GOT3 (cell line): ENCODE data around the gene PI4KA.
"Not testable (repeated sequence)": the region's sequence is repeated elsewhere in the genome, so short reads cannot be mapped to it uniquely, and the experiment has no call there.

Source experiments
- DNase-seq: peaks from one replicate; lab custom pipeline; 2025; ENCODE audit warnings: mixed read lengths; lab: John Stamatoyannopoulos, UW

The PI4KA gene

DNA sequence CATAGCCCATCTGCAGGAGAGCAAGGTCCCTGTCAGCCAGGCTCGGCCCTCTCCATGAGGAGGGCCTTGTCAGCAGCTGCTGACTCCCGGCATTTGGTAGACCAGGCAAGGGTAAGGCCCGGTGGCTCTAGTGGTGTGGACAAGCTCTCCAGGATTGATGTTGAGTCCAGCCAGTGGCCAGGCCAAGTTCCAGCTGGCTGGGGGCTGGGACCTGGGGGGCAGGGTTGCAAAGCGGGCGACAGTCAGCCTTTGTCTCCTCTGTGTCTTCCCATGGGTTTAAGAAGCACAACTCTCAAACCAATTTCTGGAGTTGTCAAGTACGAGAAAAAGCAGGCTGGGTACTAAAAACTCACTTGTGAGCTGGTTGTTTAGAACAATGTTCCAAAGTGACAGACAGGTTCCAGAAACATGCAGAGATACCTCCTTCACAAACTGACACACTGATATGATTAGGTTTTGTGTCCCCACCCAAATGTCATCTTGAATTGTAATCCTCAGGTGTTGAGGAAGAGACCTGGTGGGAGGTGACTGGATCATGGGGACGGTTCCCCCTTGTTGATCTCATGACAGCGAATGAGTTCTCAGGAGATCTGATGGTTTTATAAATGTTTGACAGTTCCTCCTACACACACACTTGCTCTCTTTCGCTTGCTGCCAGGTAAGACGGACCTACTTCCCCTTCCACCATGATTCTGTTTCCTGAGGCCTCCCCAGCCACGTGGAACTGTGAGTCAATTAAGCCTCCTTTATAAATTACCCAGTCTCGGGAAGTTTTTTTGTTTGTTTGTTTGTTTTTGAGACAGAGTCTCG lies 137.0 kb downstream of the PI4KA start:
- no peak for DNase-seq

GRCh38 chr22:20720692-20721408 lies 137.8 kb downstream of the PI4KA start:
- DNase-seq: no peak

DNA sequence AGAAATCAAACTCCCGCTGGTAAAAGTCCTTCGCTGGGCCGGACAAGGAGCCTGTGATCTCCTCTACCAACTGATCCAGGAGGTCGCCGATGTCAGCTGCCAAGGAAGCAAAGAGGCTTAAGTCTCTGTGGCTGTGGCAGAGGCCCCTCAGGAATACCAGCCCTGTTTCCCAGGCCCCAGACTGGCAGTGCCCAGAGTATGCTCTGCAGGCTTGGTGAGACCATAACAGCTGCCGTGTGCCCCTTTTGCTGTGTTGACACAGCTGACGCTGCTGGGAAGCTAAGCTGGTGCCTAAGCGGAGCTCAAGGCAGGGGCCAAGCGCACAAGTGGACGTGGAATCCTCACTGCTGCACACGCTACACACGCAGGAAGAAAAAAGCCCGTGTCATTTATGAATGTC lies 139.9 kb downstream of the PI4KA start:
- not testable (repeated sequence) for DNase-seq

- not testable (repeated sequence) for DNase-seq
Measured at GRCh38 chr22:20717981-20718380, 140.6 kb downstream of the PI4KA start.

GRCh38 chr22:20717213-20717866 lies 141.3 kb downstream of the PI4KA start:
- DNase-seq: not testable (repeated sequence)

DNA sequence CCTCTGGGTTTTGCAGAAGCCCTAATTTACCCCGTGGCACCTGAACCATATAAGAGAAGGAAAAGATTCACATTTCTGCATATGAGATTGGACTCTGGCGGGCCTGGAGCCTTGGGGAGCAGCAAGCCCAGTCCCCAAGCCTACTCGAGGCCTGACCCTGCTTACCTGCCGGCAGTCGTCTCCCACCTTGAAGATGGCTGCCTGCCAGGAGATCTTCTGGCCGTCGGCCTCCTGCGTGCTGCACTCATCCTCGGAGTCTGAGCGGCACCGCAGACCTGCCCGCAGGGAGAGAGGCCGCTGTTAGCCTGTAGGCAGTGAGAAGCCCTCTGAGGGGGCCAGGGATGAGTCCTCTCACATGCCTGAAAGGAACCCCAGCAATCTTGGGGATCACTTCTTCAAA lies 145.5 kb downstream of the PI4KA start:
- DNase-seq: not testable (repeated sequence)

DNA sequence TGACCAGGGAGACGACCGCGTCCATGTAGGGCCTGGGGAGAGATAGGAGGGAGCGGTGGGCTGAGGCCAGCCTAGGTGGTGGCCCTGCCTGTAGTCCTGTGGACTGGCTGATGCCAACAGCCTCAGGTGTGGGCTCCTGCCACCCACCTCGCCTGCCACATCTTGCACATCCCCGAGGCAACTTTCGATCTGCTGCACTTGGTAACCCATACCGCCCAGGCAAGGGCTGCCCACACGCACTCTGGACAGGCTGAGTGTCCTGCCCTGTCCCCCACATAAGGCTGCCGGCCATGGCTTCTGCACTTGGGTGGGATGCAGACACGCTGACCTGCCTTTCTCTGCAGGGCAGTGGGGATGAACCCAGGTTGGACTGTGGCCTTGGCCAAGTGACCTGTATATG lies 148.6 kb downstream of the PI4KA start:
- not testable (repeated sequence) for DNase-seq

DNA sequence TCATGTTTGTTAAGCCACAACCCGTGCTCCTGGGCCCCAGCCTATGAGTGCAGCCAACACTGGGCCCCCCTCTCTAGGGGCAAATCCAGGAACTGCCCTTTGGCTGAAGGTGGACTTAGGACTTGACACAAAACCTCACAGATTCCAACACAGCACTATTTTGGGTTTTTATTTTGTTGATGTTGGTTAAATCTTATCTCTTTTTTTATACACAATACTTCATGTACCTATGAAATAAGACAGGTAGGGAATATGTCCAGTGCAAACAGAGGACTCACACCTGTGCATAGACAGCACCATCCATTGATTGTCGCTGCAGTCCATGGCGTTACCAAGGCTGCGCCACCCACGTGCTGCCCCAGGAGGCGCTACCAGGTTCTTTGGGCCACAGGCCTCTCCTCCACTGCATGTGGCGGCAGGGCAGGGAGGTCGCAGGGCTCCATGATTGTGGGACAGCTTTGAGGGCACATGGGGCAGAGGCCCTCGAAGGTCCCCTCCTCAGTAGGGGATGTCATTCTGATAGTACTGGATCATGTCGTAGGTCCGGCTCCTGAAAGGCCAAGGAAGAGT lies 151.0 kb downstream of the PI4KA start:
- not testable (repeated sequence) for DNase-seq

GRCh38 chr22:20703816-20704609 lies 154.6 kb downstream of the PI4KA start:
- not testable (repeated sequence) for DNase-seq

- DNase-seq: not testable (repeated sequence)
Measured at GRCh38 chr22:20703414-20703806, 155.2 kb downstream of the PI4KA start.

GRCh38 chr22:20702546-20703413 lies 155.8 kb downstream of the PI4KA start:
- DNase-seq: peak; percentile 93

- not testable (repeated sequence) for DNase-seq
Measured at GRCh38 chr22:20702175-20702545, 156.5 kb downstream of the PI4KA start.

DNA sequence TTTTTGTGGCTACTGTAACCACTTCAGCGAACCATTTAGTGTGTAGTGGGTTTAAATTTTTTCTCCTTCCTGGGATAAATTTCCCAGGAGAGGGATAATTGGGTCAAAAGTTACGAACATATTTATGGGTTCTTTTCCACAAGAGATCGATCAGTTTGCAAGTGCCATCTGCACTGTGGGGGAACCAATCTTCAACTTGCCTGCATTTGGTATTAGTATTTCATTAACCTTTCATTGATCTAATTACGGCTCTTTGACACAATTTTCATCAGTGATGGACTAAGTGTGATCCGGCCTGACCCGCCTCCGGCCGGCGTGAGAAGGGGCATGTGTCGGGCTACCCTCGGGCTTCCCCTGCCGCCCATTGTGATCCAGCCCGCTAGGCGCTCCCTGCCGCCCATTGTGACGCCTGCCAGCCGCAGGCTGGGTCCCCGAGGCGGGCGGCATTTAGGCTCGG lies 156.9 kb downstream of the PI4KA start:
- DNase-seq: not testable (repeated sequence)

- not testable (repeated sequence) for DNase-seq
Measured at GRCh38 chr22:20700347-20700746, 158.3 kb downstream of the PI4KA start.

- DNase-seq: not testable (repeated sequence)
Measured at GRCh38 chr22:20699856-20700255, 158.8 kb downstream of the PI4KA start.

DNA sequence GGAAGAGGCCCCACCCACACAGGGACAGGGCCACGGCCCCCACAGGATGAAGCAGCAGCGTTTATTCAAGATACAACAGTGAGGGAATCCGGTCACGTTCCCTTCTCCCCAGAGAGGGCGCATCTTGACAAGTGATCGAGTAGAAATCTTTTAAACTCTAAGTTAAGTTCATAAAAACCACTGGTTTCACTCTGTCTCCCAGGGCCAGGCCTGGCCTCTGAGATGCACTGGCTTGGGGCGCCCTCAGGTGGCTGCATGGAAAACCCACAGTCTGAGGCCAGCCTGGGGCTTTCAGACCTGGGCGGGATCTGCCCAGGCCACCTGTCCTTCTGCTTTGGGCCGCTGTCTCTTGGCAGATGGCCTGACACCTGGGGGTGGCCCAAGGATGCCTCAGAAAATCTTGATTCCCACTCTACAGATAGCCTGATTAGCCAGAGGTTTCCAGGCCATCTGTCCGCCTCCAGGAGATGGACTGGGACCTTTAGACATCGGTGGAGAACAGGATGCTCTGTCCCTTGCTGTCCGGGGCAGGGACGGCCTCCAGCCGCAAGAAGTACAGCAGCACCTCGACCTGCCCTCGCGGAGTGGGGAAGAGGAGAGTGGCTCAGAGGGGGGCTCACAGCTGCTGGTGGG lies 161.0 kb downstream of the PI4KA start:
- not testable (repeated sequence) for DNase-seq

DNA sequence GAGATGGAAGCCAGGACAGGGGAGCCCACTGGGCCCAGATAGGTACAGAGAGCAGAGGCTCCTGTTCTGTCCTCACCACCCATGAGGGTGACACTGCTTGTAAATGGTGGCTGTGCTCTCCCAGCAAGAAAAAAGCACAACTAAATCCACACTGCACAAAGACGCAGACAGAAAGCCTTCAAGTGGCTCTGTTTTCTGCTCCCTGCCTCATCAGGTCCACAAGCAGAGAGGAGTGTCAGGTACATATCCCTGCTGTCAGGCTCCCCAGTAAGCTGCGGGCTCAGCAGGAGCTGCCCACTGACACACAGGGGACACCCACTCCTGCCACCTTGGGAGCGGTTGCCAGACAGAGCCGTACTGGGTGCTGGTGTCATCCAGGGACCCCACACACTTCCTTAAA lies 162.6 kb downstream of the PI4KA start:
- DNase-seq: not testable (repeated sequence)

DNA sequence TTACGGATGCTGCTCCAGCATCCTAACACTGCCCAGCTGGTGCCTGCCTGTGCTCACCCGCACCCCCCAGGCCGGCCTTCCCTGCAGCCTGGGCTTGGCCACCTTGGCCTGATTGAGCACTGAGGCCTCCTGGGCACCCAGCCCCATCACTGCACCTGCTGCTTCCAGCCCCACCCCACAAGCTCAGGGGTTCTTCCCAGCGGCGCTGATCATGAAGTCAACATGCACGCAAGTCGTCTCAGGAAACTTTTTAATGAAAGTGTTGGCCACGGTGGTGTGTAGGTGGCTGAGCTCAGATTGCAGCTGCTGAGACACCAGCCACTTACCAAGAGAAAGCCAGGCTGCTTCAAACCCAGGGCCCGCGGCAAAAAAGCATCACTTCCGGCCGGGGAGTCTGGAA lies 163.4 kb downstream of the PI4KA start:
- DNase-seq: not testable (repeated sequence)

- not testable (repeated sequence) for DNase-seq
Measured at GRCh38 chr22:20694256-20694655, 164.4 kb downstream of the PI4KA start.

DNA sequence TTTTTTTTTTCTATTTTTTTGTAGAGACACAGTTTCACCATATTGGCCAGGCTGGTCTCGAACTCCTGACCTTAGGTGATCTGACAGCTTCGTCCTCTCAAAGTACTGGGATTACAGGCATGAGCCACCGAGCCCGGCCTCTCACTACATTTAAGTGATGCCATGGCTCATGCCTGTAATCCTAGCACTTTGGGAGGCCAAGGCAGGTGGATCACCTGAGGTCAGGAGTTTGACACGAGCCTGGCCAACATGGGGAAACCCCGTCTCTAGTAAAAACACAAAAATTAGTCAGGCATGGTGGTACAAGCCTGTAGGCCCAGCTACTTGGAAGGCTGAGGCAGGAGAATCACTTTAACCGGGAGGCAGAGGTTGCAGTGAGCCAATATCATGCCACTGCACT lies 165.7 kb downstream of the PI4KA start:
- DNase-seq: not testable (repeated sequence)
